Fibroblast of pulmonary artery (primary cell): ENCODE results near the gene C1QTNF7.

ENCODE experiments used
- DNase-seq: peaks from one replicate; pipeline ENCODE4 v3.0.0-alpha.2; 2010; ENCODE audit warnings: low read depth
- H3K4me3 ChIP-seq: replicated peaks from 2 replicates; pipeline ENCODE4 v1.5.1; 2011; ENCODE audit warnings: low read depth, mild to moderate bottlenecking, control low read depth, low read length, moderate library complexity
- TF ChIP-seq, protein P1 (sequence below): IDR thresholded peaks from 2 replicates; pipeline ENCODE4 v1.5.1; 2011; ENCODE audit warnings: mild to moderate bottlenecking, control low read depth, low read length, inconsistent platforms; ENCODE audit errors: missing control alignments

Gene C1QTNF7

DNA sequence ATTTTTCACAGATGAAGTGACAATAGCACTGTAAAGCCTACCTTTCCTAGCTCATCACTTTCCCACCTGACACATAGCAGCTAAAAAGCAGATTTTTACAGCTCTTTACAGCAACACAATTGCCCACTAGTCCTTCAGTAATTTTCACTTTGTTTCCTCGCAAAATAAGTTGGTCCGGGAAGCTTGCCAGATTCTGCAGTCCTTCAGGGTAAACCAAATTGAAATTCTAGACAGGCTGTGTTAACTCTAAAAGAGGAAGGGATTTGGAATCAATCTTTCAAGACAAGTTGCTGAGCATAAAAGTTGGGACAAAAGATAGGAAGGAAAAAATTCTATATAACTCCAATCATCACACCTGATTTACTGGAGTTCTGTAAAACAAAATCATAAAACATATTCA, 8.7 kb downstream of the C1QTNF7 start:
- TF ChIP-seq, protein P1, sequence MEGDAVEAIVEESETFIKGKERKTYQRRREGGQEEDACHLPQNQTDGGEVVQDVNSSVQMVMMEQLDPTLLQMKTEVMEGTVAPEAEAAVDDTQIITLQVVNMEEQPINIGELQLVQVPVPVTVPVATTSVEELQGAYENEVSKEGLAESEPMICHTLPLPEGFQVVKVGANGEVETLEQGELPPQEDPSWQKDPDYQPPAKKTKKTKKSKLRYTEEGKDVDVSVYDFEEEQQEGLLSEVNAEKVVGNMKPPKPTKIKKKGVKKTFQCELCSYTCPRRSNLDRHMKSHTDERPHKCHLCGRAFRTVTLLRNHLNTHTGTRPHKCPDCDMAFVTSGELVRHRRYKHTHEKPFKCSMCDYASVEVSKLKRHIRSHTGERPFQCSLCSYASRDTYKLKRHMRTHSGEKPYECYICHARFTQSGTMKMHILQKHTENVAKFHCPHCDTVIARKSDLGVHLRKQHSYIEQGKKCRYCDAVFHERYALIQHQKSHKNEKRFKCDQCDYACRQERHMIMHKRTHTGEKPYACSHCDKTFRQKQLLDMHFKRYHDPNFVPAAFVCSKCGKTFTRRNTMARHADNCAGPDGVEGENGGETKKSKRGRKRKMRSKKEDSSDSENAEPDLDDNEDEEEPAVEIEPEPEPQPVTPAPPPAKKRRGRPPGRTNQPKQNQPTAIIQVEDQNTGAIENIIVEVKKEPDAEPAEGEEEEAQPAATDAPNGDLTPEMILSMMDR: no peak
- DNase-seq: peak; percentile 58
- H3K4me3 ChIP-seq: no peak overlapping the region

DNA sequence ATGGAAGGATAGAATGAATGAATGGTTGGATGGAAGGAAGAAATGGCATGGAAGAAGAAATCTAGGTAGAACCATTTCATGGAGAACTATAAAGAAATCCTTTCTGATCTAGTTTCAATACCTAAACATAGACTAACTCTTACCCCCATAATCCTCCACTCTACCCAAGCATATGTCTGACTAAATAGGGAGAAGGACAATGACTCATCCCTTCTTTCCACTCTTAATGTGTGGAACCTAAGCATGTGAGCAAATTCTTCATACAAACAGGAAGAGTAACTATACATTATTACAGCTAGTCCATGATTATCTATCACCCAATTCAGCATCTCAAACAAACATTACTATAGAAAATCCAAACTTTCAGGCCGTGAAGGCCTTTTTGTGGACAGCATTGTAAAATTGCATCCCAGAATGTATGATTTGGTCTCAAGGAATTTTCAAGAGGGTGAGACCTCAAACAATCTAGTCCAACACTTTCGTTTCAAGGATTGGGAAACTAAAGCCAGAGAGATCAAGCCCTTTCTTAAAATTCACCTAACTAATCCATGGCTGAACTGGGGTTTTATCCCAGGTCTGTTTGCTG, 11.2 kb downstream of the C1QTNF7 start:
- H3K4me3 ChIP-seq: no peak overlapping the region
- TF ChIP-seq, protein P1: no peak
- no peak for DNase-seq

DNA sequence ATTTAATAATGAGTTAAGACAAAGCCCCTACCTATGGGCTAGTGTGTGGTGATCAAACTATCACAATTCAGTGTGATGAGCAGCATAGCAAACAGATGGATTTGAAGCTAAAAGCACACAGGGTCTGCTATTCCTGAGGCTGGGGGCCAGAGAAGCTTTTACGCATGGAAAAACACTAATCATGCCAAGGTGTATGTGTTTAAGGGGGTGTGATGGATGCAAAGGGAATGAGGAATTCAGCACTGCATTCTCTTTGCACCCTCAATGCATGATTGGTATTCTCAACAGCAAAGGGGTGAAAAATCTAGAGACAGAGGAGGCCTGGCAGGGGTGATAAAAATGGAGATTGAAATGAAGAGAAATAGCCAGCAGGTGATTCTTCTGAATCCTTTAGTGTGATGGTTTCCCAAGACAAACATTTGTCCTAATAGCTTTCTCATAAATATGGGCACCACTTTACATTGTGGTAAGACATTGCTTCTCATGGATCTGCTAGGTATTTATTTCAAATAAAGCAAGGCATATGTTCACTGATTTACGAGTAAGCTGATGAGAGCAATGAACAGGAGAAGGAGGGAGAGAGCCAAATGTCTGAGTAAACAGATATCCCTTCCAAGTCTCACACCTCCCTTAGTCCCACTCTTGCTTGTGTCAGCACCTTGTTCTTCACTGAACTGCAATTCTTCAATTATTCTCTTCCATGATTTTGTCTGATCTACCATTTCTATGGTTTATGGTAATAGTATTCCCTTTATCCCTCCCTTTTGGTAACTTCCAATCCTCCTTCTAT, 15.7 kb downstream of the C1QTNF7 start:
- H3K4me3 ChIP-seq: no peak overlapping the region
- TF ChIP-seq, protein P1: no peak
- no peak for DNase-seq

DNA sequence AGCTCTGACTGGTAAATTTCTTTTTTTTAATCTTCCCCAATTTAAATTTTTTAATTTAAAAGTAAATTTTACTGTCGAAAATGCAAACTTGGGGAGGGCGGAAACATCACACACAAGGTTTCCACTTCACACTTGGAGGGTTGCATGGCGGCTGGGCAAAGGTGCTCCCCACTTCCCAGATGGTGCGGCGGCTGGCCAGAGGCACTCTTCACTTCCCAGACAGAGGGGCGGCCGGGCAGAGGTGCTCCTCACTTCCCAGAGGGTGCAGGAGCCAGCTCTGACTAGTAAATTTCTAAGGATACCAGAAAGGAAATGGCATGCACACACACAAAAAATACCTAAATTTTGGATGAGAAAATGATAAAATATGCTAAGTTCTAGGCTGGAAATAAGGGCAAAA, 16.4 kb downstream of the C1QTNF7 start:
- no peak for DNase-seq
- no peak overlapping the region for H3K4me3 ChIP-seq
- TF ChIP-seq, protein P1: no peak

DNA sequence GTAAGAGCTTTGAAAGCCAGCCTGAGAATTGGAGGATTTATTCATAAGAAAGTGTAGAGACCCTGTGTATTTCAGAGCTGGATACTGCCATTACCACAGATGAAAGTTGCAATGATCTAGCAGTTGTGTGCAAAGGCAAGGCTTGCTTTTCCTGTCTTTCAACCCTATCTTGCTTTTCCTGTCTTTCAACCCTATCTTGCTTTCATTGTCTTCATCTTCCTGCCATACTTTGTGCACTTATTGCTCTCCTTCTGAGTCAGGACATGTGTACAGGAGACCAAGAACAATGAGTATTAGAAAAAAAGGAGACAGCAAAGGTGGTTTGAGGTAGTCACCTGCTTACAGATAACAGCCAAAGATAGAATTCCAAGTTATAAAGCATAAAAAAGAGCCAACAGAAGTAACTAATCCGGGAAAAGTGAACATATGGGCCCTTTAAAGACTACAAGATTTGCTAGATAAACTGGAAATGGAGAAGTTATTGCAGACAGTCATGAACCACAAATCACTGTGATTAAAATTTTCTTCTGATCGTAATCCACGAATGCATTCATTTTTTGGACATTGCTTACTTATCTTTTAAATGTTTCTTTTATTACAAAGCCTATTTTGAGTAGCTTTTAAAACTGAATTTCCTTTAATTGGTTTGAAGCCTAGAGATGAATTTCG, 17.2 kb downstream of the C1QTNF7 start:
- H3K4me3 ChIP-seq: no peak overlapping the region
- TF ChIP-seq, protein P1: no peak
- DNase-seq: peak; percentile 39

DNA sequence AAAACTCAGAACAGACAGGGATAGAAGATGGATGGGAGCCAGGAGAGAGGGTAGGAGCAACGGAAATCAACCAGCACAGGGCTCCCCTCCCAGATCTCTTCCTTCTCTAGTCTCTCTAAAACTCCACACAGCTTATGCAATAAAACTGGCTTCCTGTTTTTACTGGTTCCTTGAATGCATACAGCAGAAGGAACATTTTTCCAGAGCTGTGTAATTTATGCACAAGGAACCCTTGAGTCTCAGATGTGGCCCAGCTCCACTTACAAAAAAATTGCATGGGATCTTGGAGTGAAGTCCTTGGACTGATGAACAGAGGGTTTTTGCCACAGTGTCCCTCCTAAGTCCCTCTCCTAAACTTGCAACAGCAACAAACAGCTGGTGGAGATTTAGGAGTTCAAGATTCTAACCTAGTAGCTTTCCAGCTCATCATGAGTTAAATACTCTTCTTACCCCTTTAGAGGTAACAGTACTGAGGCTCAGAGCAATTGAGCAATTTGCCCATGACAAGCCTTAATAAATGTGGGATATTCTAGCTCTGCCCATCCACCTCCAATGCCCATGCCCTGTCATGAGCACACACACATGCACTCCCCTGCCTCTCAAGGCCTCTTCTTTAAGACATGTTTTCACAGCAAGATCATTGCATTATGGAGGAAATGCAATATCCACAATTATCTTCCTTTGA, 23.5 kb downstream of the C1QTNF7 start:
- H3K4me3 ChIP-seq: no peak overlapping the region
- peak; percentile 80 for DNase-seq
- TF ChIP-seq, protein P1: no peak
